Measurements from ENCODE around the gene FRRS1. TPM values are rescaled to one million over a fixed set of nuclear protein-coding genes. Genes with fewer than 3 reads are reported as not detected.
"Not testable (repeated sequence)": the region's sequence is repeated elsewhere in the genome, so short reads cannot be mapped to it uniquely, and the experiment has no call there.

Gene FRRS1
- total RNA-seq, 1 donor from 2014 or later, result 23.4 TPM

DNA sequence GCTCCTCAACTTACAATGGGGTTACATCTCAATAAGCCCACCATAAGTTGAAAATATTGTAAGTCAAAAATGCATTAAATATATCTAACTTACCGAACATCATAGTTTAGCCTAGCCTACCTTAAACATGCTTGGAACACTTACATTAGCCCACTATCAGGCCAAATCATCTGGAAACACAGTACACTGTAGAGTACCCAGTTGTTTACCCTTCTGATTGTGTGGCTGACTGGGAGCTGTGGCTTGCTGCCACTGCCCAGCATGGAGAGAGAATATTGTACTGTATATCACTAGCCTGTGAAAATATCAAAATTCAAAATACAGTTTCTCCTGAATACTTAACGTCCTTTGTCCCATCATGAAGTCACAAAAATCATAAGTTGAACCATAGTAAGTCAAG, 40.4 kb upstream of the FRRS1 start:
- FAIRE-seq, result no peak
- Histone ChIP-seq H3K27me3 (ENCODE audit: control insufficient read depth, insufficient read depth, low read length) (no peaks in the 10 kb centered on the region), H3K36me3 (ENCODE audit: control insufficient read depth, insufficient read depth, low read length) (no peaks in the 10 kb centered on the region), H3K4me3 (ENCODE audit: low read depth, low read length) (no peak overlapping the region)
- no peak for DNase-seq (ENCODE audit: low read depth)
- TF ChIP-seq, protein P1, sequence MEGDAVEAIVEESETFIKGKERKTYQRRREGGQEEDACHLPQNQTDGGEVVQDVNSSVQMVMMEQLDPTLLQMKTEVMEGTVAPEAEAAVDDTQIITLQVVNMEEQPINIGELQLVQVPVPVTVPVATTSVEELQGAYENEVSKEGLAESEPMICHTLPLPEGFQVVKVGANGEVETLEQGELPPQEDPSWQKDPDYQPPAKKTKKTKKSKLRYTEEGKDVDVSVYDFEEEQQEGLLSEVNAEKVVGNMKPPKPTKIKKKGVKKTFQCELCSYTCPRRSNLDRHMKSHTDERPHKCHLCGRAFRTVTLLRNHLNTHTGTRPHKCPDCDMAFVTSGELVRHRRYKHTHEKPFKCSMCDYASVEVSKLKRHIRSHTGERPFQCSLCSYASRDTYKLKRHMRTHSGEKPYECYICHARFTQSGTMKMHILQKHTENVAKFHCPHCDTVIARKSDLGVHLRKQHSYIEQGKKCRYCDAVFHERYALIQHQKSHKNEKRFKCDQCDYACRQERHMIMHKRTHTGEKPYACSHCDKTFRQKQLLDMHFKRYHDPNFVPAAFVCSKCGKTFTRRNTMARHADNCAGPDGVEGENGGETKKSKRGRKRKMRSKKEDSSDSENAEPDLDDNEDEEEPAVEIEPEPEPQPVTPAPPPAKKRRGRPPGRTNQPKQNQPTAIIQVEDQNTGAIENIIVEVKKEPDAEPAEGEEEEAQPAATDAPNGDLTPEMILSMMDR (IDR thresholded peaks at IDR 0.05; ENCODE audit: insufficient read depth, low read length, severe bottlenecking), result no peak

DNA sequence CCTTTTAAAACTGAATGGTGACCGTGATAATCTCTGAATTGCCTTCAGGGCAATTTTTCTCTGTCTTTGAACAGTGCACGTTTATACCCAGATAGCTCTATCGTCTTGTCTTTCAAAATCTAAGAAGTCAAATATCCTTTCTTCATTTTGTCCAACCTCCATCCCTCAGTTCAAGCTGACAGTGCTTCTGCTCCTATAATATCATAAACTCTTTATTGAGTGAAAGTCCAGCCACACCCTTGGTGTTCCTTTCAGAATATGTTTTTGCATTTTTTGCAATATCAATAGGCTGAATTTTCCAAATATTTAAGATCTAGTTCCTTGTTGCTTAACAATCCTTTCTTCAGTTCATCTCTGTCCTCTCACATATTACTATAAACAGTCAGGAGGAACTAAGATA, 35.1 kb upstream of the FRRS1 start:
- no peak overlapping the region for H3K4me3 ChIP-seq (ENCODE audit: low read depth, low read length)
- H3K36me3 ChIP-seq (ENCODE audit: control insufficient read depth, insufficient read depth, low read length), result no peaks in the 10 kb centered on the region
- TF ChIP-seq, protein P1 (IDR thresholded peaks at IDR 0.05; ENCODE audit: insufficient read depth, low read length, severe bottlenecking), result no peak
- no peaks in the 10 kb centered on the region for H3K27me3 ChIP-seq (ENCODE audit: control insufficient read depth, insufficient read depth, low read length)
- FAIRE-seq (no peak), DNase-seq (ENCODE audit: low read depth) (no peak)

GRCh38 chr1:99793861-99794260, 27.4 kb upstream of the FRRS1 start:
- H3K36me3 ChIP-seq (ENCODE audit: control insufficient read depth, insufficient read depth, low read length); FAIRE-seq; DNase-seq (ENCODE audit: low read depth); H3K27me3 ChIP-seq (ENCODE audit: control insufficient read depth, insufficient read depth, low read length); H3K4me3 ChIP-seq (ENCODE audit: low read depth, low read length): not testable (repeated sequence)

DNA sequence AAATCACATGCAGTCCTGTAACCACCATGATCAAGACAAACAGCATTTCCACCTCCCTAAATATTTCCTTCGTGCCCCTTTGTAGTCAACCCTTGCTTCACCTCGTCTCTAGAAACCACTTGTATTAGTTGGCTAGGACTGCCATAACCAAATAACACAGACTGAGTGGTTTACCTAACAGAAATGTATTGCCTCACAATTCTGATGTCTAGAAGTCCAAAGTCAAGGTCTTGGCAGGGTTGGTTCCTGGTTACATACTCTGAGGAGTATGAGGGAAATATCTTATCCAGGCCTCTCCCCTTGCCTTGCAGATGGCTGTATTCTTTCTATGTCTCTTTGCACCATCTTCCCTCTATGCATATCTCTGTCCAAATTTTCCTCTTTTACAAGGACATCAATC, 23.3 kb upstream of the FRRS1 start:
- DNase-seq (ENCODE audit: low read depth), result no peak
- TF ChIP-seq, protein P1 (IDR thresholded peaks at IDR 0.05; ENCODE audit: insufficient read depth, low read length, severe bottlenecking), result no peak
- Histone ChIP-seq H3K27me3 (ENCODE audit: control insufficient read depth, insufficient read depth, low read length) (no peaks in the 10 kb centered on the region), H3K4me3 (ENCODE audit: low read depth, low read length) (no peak overlapping the region), H3K36me3 (ENCODE audit: control insufficient read depth, insufficient read depth, low read length) (no peaks in the 10 kb centered on the region)
- no peak for FAIRE-seq

GRCh38 chr1:99788896-99789295, 22.5 kb upstream of the FRRS1 start:
- no peaks in the 10 kb centered on the region for H3K36me3 ChIP-seq (ENCODE audit: control insufficient read depth, insufficient read depth, low read length)
- no peaks in the 10 kb centered on the region for H3K27me3 ChIP-seq (ENCODE audit: control insufficient read depth, insufficient read depth, low read length)
- TF ChIP-seq, protein P1 (IDR thresholded peaks at IDR 0.05; ENCODE audit: insufficient read depth, low read length, severe bottlenecking), result no peak
- no peak for FAIRE-seq
- DNase-seq (ENCODE audit: low read depth), result no peak
- H3K4me3 ChIP-seq (ENCODE audit: low read depth, low read length), result no peak overlapping the region

DNA sequence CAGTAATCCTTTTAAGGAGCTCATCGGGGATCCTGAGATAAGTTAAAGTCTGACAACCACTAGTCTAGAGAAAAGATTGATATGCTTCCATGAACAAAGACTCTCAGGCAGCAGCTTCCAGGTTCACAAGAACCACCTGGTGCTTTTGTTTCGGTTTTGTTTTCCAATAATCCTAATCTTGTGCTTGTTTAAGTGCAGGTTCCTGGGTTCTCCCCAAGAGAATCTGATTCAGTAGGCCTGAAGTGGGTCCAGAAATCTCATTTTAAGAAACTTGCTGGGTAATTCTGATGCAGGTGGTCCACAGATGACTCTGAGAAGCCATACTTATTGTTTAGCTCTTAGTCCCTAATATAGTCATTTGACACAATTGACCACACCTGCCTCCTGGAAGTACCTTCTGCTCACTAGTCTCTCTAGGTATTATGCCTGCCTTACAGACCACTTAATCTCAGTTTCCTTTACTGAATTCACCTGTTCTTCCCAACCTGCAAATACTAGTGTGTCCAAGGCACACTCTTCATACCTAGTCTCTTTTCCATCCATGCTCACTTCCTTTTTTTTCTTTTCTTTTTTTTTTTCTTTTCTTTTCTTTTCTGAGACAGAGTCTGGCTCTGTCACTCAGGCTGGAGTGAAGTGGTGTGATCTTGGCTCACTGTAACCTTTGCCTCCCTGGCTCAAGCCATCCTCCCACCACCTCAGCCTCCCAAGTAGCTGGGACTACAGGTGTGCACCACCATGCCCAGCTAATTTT, 20.5 kb upstream of the FRRS1 start:
- no peak overlapping the region for H3K4me3 ChIP-seq (ENCODE audit: low read depth, low read length)
- H3K27me3 ChIP-seq (ENCODE audit: control insufficient read depth, insufficient read depth, low read length), result no peaks in the 10 kb centered on the region
- DNase-seq (ENCODE audit: low read depth), result no peak
- TF ChIP-seq, protein P1 (IDR thresholded peaks at IDR 0.05; ENCODE audit: insufficient read depth, low read length, severe bottlenecking), result no peak
- no peak for FAIRE-seq
- H3K36me3 ChIP-seq (ENCODE audit: control insufficient read depth, insufficient read depth, low read length), result no peaks in the 10 kb centered on the region
